ENCODE measurements around the gene MROH2A. TPM values are rescaled to one million over a fixed set of nuclear protein-coding genes. Genes with fewer than 3 reads are reported as not detected.
"Not testable (repeated sequence)": the region's sequence is repeated elsewhere in the genome, so short reads cannot be mapped to it uniquely, and the experiment has no call there.

Gene MROH2A
- polyA plus RNA-seq, 3 donors, result not detected

- no peak overlapping the region for H3K9ac ChIP-seq (ENCODE audit: insufficient read depth, low read length, poor library complexity, severe bottlenecking)
- no peak for DNase-seq
- Mint-ChIP-seq H3K27me3 (ENCODE audit: low read depth in 3 of 3) (peaks cover 1 to 5% (median 4%) of the 10 kb centered on the region in 3 donors), H3K9me3 (peaks cover 4 to 15% (median 8%) of the 10 kb centered on the region in 7 donors), H3K36me3 (no peaks in the 10 kb centered on the region), H3K27ac (no peak overlapping the region), H3K4me1 (no peaks in the 10 kb centered on the region), H3K4me3 (no peak overlapping the region)
- WGBS (ENCODE audit: insufficient coverage), result 71% methylated on average over 1 of the region's 5 CpGs
- intact Hi-C loops (cut with micrococcal nuclease), result no loop called here
- H3K27ac ChIP-seq (ENCODE audit: low read depth in 1 of 2, low read length in 2 of 2), result no peak overlapping the region
- no peak overlapping the region for H2AFZ ChIP-seq (ENCODE audit: insufficient read depth, low read depth, low read length, poor library complexity, severe bottlenecking)
- no peaks in the 10 kb centered on the region for H4K20me1 ChIP-seq (ENCODE audit: insufficient read depth, low read length)
- peaks cover under 1 to 5% of the 10 kb centered on the region in 2 donors for H3K9me3 ChIP-seq (replicated peaks in 1 of 2; ENCODE audit: control insufficient read depth in 1 of 2, insufficient read depth in 1 of 2, low read length in 2 of 2)
- no peaks in the 10 kb centered on the region for H3K79me2 ChIP-seq (ENCODE audit: insufficient read depth, low read length)
- no peaks in the 10 kb centered on the region for H3K36me3 ChIP-seq (replicated peaks in 1 of 2; ENCODE audit: control insufficient read depth in 1 of 2, insufficient read depth in 2 of 2, low read length in 2 of 2)
- TF ChIP-seq, protein P1, sequence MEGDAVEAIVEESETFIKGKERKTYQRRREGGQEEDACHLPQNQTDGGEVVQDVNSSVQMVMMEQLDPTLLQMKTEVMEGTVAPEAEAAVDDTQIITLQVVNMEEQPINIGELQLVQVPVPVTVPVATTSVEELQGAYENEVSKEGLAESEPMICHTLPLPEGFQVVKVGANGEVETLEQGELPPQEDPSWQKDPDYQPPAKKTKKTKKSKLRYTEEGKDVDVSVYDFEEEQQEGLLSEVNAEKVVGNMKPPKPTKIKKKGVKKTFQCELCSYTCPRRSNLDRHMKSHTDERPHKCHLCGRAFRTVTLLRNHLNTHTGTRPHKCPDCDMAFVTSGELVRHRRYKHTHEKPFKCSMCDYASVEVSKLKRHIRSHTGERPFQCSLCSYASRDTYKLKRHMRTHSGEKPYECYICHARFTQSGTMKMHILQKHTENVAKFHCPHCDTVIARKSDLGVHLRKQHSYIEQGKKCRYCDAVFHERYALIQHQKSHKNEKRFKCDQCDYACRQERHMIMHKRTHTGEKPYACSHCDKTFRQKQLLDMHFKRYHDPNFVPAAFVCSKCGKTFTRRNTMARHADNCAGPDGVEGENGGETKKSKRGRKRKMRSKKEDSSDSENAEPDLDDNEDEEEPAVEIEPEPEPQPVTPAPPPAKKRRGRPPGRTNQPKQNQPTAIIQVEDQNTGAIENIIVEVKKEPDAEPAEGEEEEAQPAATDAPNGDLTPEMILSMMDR (IDR thresholded peaks at IDR 0.05), result no peak
- H3K4me1 ChIP-seq (ENCODE audit: control insufficient read depth in 1 of 2, insufficient read depth in 2 of 2, low read length in 2 of 2), result no peaks in the 10 kb centered on the region
- H3K4me2 ChIP-seq (replicated peaks; ENCODE audit: extremely low read depth, low read length, poor library complexity, severe bottlenecking), result no peak overlapping the region
- no peak overlapping the region for H3K4me3 ChIP-seq (replicated peaks in 1 of 3; ENCODE audit: low read depth in 2 of 3, low read length in 3 of 3)
- no peaks in the 10 kb centered on the region for H3K27me3 ChIP-seq (ENCODE audit: control insufficient read depth in 2 of 2, insufficient read depth in 2 of 2, low read length in 2 of 2)
Observed at GRCh38 chr2:233745073-233745755, 32.9 kb upstream of the MROH2A start.

DNA sequence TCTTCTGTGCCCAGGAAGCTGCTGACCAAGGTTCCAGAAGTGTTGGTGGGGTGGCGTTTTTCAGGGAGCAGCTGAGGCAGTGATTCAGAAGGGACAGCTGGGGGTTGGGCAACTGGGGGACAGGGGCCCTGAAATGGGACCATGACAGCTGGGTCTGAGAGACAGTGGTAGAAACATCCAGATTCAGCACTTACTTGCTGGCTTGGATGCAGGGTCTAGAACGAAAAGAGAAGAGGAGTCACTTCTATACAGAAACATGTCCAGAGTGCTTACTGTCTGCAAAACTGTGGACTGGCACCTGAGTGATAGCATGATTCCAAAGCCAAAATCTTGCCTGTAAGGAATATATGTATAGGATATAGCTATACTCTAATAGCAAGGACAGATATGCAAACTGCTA is 32.3 kb upstream of the MROH2A start:
- H3K4me3 ChIP-seq (replicated peaks in 1 of 3; ENCODE audit: low read depth in 2 of 3, low read length in 3 of 3); H2AFZ ChIP-seq (ENCODE audit: insufficient read depth, low read depth, low read length, poor library complexity, severe bottlenecking); H3K27me3 Mint-ChIP-seq (ENCODE audit: low read depth in 3 of 3); H3K4me2 ChIP-seq (replicated peaks; ENCODE audit: extremely low read depth, low read length, poor library complexity, severe bottlenecking); H3K36me3 Mint-ChIP-seq; H3K9ac ChIP-seq (ENCODE audit: insufficient read depth, low read length, poor library complexity, severe bottlenecking); H3K27me3 ChIP-seq (ENCODE audit: control insufficient read depth in 2 of 2, insufficient read depth in 2 of 2, low read length in 2 of 2); H3K27ac Mint-ChIP-seq; H3K36me3 ChIP-seq (replicated peaks in 1 of 2; ENCODE audit: control insufficient read depth in 1 of 2, insufficient read depth in 2 of 2, low read length in 2 of 2); H3K79me2 ChIP-seq (ENCODE audit: insufficient read depth, low read length); H3K4me1 Mint-ChIP-seq; H3K27ac ChIP-seq (ENCODE audit: low read depth in 1 of 2, low read length in 2 of 2); intact Hi-C loops (cut with micrococcal nuclease); DNase-seq; H4K20me1 ChIP-seq (ENCODE audit: insufficient read depth, low read length); H3K4me3 Mint-ChIP-seq; H3K4me1 ChIP-seq (ENCODE audit: control insufficient read depth in 1 of 2, insufficient read depth in 2 of 2, low read length in 2 of 2): not testable (repeated sequence)
- 100% methylated on average over 1 of the region's 2 CpGs for WGBS (ENCODE audit: insufficient coverage)
- peaks cover 8 to 21% (median 13%) of the 10 kb centered on the region in 7 donors for H3K9me3 Mint-ChIP-seq
- peaks cover 7 to 11% of the 10 kb centered on the region in 2 donors for H3K9me3 ChIP-seq (replicated peaks in 1 of 2; ENCODE audit: control insufficient read depth in 1 of 2, insufficient read depth in 1 of 2, low read length in 2 of 2)
